NCI-H146 (cell line): ENCODE data around the gene CNTF.
"Not testable (repeated sequence)": the region's sequence is repeated elsewhere in the genome, so short reads cannot be mapped to it uniquely, and the experiment has no call there.

ENCODE experiments used
- DNase-seq: peaks from one replicate; lab custom pipeline; 2025; lab: John Stamatoyannopoulos, UW

CNTF gene

GRCh38 chr11:58622344-58622743 lies at the start of gene CNTF:
Gene CNTF, plus strand, starts transcription at chr11:58622665. Its CDS starts 88 bp downstream, at chr11:58622753.
- peak; percentile 18 for DNase-seq

- DNase-seq = not testable (repeated sequence)
Measured at GRCh38 chr11:58572906-58573305, 49.6 kb upstream of the CNTF start.

GRCh38 chr11:58573451-58574104 lies 48.9 kb upstream of the CNTF start:
- no peak for DNase-seq

GRCh38 chr11:58574881-58575280 lies 47.6 kb upstream of the CNTF start:
- no peak for DNase-seq

- no peak for DNase-seq
Measured at GRCh38 chr11:58575377-58576020, 47.0 kb upstream of the CNTF start, which contains the start of gene LPXN. Gene LPXN, minus strand, starts transcription at chr11:58575856. Its CDS starts 84 bp downstream, at chr11:58575772.

GRCh38 chr11:58576887-58577471 lies 45.5 kb upstream of the CNTF start:
- DNase-seq = peak; percentile 8

GRCh38 chr11:58577555-58578135 lies 44.8 kb upstream of the CNTF start:
- peak; percentile 59 for DNase-seq

- DNase-seq = peak; percentile 97
Measured at GRCh38 chr11:58578136-58578634, 44.3 kb upstream of the CNTF start.

GRCh38 chr11:58578635-58579191 lies 43.8 kb upstream of the CNTF start, which contains the start of gene ZFP91:
Gene ZFP91, plus strand, starts transcription at chr11:58579063. Its CDS starts 219 bp downstream, at chr11:58579282.
- DNase-seq = peak; percentile 98

- peak; percentile 91 for DNase-seq
Measured at GRCh38 chr11:58579192-58580129, 43.0 kb upstream of the CNTF start.

GRCh38 chr11:58580311-58580710 lies 42.2 kb upstream of the CNTF start:
- no peak for DNase-seq

- DNase-seq = no peak
Measured at GRCh38 chr11:58582437-58582836, 40.0 kb upstream of the CNTF start.

- no peak for DNase-seq
Measured at GRCh38 chr11:58586998-58587397, 35.5 kb upstream of the CNTF start.

- DNase-seq = no peak
Measured at GRCh38 chr11:58591659-58592058, 30.8 kb upstream of the CNTF start.

GRCh38 chr11:58592760-58593472 lies 29.5 kb upstream of the CNTF start:
- DNase-seq = peak; percentile 73

- no peak for DNase-seq
Measured at GRCh38 chr11:58594826-58595225, 27.6 kb upstream of the CNTF start.

GRCh38 chr11:58596621-58597020 lies 25.8 kb upstream of the CNTF start:
- no peak for DNase-seq

GRCh38 chr11:58597486-58598144 lies 24.9 kb upstream of the CNTF start:
- no peak for DNase-seq

- no peak for DNase-seq
Measured at GRCh38 chr11:58600510-58600909, 22.0 kb upstream of the CNTF start.
